Measurements from ENCODE around the gene ZIC1.

ZIC1 gene

GRCh38 chr3:147395899-147396711 lies 13.1 kb upstream of the ZIC1 start:
- DNase-seq (ENCODE audit: low spot score), result no peak

GRCh38 chr3:147396712-147397046 lies 12.5 kb upstream of the ZIC1 start:
- no peak for DNase-seq (ENCODE audit: low spot score)

GRCh38 chr3:147397155-147397874 lies 11.8 kb upstream of the ZIC1 start:
- no peak for DNase-seq (ENCODE audit: low spot score)

GRCh38 chr3:147397875-147398812 lies 11.0 kb upstream of the ZIC1 start:
- DNase-seq (ENCODE audit: low spot score), result no peak

GRCh38 chr3:147398813-147399534 lies 10.2 kb upstream of the ZIC1 start:
- DNase-seq (ENCODE audit: low spot score), result no peak

- no peak for DNase-seq (ENCODE audit: low spot score)
Measured at GRCh38 chr3:147400111-147400510, 9.1 kb upstream of the ZIC1 start.

GRCh38 chr3:147400999-147401398 lies 8.2 kb upstream of the ZIC1 start:
- no peak for DNase-seq (ENCODE audit: low spot score)

GRCh38 chr3:147401421-147401820 lies 7.7 kb upstream of the ZIC1 start:
- DNase-seq (ENCODE audit: low spot score), result no peak

- no peak for DNase-seq (ENCODE audit: low spot score)
Measured at GRCh38 chr3:147402159-147402558, 7.0 kb upstream of the ZIC1 start.

GRCh38 chr3:147403511-147403910 lies 5.7 kb upstream of the ZIC1 start:
- no peak for DNase-seq (ENCODE audit: low spot score)

GRCh38 chr3:147404000-147404799 lies 5.0 kb upstream of the ZIC1 start:
- no peak for DNase-seq (ENCODE audit: low spot score)

GRCh38 chr3:147404800-147405230 lies 4.3 kb upstream of the ZIC1 start:
- DNase-seq (ENCODE audit: low spot score), result no peak

- no peak for DNase-seq (ENCODE audit: low spot score)
Measured at GRCh38 chr3:147405231-147406027, 3.7 kb upstream of the ZIC1 start.

GRCh38 chr3:147406028-147406931 lies 2.9 kb upstream of the ZIC1 start, which contains the start of gene ZIC4:
Gene ZIC4 (minus strand): TSS chr3:147406543. CDS start chr3:147402797, 3,746 bp downstream.
- DNase-seq (ENCODE audit: low spot score), result no peak

GRCh38 chr3:147407114-147407497 lies 2.1 kb upstream of the ZIC1 start:
- DNase-seq (ENCODE audit: low spot score), result no peak

- DNase-seq (ENCODE audit: low spot score), result no peak
Measured at GRCh38 chr3:147407498-147408187, 1.5 kb upstream of the ZIC1 start.

GRCh38 chr3:147408188-147409100 lies 721 bp upstream of the ZIC1 start:
- DNase-seq (ENCODE audit: low spot score), result no peak
